Measurements from ENCODE around the gene MYDGF. TPM values are rescaled to one million over a fixed set of nuclear protein-coding genes. Genes with fewer than 3 reads are reported as not detected.

Gene MYDGF
- total and polyA plus RNA-seq, 4 donors, result 85.1 to 222 (median 144) TPM

DNA sequence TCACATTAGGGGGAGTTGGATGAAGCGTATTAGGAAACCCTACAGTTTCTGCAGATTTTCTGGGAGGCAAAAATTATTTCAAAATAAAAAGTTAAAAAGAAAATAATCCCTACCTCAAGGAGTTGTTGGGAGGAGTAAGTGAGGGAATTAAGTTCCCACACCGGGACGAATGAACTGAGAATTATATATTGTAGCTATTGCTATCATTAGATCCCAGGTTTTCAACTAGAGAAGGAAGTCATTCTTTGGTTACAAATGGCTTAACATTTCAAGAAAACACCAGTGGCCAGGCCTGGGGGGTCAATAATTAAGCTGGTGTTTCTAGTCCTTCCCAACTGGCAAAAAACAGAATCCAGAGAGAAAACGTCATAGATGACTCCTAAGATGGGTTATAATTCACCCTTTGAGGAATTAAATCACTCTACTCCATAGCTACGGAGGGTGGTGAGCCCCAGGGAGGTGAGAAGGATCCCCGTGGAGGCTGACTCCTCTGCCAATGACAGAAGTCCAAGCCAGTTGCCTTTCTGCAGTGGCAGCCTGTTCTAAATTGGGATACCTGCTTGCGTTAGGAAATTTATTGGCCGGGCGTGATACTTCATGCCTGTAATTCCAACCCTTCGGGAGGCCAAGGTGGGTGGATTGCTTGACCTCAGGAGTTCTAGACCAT, 1.2 kb upstream of the MYDGF start:
- WGBS, result 73% methylated on average over 10 of the region's 10 CpGs

More for the DNA sequence above, 1.2 kb upstream of the MYDGF start:
- Histone ChIP-seq H3K27ac (ENCODE audit: low read depth in 1 of 2, low read length in 2 of 2) (peak overlapping the region; percentile 61 to 92), H3K4me3 (ENCODE audit: low read depth in 1 of 3, low read length in 3 of 3) (no peak overlapping the region), H3K9me3 (ENCODE audit: control insufficient read depth in 4 of 4, low read length in 3 of 4) (no peaks in the 10 kb centered on the region), H3K9ac (ENCODE audit: low read depth in 1 of 2, low read length in 2 of 2) (no peak overlapping the region), H3K27me3 (ENCODE audit: control insufficient read depth in 4 of 4, insufficient read depth in 4 of 4, low read length in 3 of 4) (no peaks in the 10 kb centered on the region), H3K4me1 (ENCODE audit: control insufficient read depth in 4 of 4, insufficient read depth in 4 of 4, low read length in 3 of 4) (peaks cover 5 to 27% (median 19%) of the 10 kb centered on the region in 4 donors), H3K36me3 (ENCODE audit: control insufficient read depth in 4 of 4, insufficient read depth in 3 of 4, low read depth in 1 of 4, low read length in 3 of 4) (peaks cover 6 to 19% (median 13%) of the 10 kb centered on the region in 4 donors)
- DNase-seq (ENCODE audit: low spot score), result no peak
- no peak for TF ChIP-seq HNF4G (IDR thresholded peaks at IDR 0.05)
- TF ChIP-seq HNF4A (conservative IDR thresholded peaks at IDR 0.05), result no peak
- TF ChIP-seq, protein P1, sequence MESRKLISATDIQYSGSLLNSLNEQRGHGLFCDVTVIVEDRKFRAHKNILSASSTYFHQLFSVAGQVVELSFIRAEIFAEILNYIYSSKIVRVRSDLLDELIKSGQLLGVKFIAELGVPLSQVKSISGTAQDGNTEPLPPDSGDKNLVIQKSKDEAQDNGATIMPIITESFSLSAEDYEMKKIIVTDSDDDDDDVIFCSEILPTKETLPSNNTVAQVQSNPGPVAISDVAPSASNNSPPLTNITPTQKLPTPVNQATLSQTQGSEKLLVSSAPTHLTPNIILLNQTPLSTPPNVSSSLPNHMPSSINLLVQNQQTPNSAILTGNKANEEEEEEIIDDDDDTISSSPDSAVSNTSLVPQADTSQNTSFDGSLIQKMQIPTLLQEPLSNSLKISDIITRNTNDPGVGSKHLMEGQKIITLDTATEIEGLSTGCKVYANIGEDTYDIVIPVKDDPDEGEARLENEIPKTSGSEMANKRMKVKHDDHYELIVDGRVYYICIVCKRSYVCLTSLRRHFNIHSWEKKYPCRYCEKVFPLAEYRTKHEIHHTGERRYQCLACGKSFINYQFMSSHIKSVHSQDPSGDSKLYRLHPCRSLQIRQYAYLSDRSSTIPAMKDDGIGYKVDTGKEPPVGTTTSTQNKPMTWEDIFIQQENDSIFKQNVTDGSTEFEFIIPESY (IDR thresholded peaks at IDR 0.05), result no peak
- no peak for TF ChIP-seq GABPA (IDR thresholded peaks at IDR 0.05 in 1 of 2, conservative IDR thresholded peaks at IDR 0.05 in 1 of 2)
- no peak for TF ChIP-seq EGR1 (IDR thresholded peaks at IDR 0.05; ENCODE audit: low read depth in 2 of 2)
- TF ChIP-seq RXRA (IDR thresholded peaks at IDR 0.05), result no peak
- no peak for TF ChIP-seq TAF1 (conservative IDR thresholded peaks at IDR 0.05)
- TF ChIP-seq, protein P2, sequence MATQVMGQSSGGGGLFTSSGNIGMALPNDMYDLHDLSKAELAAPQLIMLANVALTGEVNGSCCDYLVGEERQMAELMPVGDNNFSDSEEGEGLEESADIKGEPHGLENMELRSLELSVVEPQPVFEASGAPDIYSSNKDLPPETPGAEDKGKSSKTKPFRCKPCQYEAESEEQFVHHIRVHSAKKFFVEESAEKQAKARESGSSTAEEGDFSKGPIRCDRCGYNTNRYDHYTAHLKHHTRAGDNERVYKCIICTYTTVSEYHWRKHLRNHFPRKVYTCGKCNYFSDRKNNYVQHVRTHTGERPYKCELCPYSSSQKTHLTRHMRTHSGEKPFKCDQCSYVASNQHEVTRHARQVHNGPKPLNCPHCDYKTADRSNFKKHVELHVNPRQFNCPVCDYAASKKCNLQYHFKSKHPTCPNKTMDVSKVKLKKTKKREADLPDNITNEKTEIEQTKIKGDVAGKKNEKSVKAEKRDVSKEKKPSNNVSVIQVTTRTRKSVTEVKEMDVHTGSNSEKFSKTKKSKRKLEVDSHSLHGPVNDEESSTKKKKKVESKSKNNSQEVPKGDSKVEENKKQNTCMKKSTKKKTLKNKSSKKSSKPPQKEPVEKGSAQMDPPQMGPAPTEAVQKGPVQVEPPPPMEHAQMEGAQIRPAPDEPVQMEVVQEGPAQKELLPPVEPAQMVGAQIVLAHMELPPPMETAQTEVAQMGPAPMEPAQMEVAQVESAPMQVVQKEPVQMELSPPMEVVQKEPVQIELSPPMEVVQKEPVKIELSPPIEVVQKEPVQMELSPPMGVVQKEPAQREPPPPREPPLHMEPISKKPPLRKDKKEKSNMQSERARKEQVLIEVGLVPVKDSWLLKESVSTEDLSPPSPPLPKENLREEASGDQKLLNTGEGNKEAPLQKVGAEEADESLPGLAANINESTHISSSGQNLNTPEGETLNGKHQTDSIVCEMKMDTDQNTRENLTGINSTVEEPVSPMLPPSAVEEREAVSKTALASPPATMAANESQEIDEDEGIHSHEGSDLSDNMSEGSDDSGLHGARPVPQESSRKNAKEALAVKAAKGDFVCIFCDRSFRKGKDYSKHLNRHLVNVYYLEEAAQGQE (IDR thresholded peaks at IDR 0.05), result no peak
- TF ChIP-seq, protein P3, sequence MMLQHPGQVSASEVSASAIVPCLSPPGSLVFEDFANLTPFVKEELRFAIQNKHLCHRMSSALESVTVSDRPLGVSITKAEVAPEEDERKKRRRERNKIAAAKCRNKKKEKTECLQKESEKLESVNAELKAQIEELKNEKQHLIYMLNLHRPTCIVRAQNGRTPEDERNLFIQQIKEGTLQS (IDR thresholded peaks at IDR 0.05), result no peak
- TF ChIP-seq FOXA2 (IDR thresholded peaks at IDR 0.05), result no peak
- no peak for TF ChIP-seq FOXA1 (IDR thresholded peaks at IDR 0.05)
- TF ChIP-seq, protein P4, sequence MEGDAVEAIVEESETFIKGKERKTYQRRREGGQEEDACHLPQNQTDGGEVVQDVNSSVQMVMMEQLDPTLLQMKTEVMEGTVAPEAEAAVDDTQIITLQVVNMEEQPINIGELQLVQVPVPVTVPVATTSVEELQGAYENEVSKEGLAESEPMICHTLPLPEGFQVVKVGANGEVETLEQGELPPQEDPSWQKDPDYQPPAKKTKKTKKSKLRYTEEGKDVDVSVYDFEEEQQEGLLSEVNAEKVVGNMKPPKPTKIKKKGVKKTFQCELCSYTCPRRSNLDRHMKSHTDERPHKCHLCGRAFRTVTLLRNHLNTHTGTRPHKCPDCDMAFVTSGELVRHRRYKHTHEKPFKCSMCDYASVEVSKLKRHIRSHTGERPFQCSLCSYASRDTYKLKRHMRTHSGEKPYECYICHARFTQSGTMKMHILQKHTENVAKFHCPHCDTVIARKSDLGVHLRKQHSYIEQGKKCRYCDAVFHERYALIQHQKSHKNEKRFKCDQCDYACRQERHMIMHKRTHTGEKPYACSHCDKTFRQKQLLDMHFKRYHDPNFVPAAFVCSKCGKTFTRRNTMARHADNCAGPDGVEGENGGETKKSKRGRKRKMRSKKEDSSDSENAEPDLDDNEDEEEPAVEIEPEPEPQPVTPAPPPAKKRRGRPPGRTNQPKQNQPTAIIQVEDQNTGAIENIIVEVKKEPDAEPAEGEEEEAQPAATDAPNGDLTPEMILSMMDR (IDR thresholded peaks at IDR 0.05; ENCODE audit: low read depth, low read length, missing input control), result no peak
- no peak for TF ChIP-seq SP1 (IDR thresholded peaks at IDR 0.05)
- TF ChIP-seq, protein P5, sequence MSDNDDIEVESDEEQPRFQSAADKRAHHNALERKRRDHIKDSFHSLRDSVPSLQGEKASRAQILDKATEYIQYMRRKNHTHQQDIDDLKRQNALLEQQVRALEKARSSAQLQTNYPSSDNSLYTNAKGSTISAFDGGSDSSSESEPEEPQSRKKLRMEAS (IDR thresholded peaks at IDR 0.05), result no peak

All from liver (tissue), 9 donors.